ENCODE measurements around the gene CCDC106. TPM values are rescaled to one million over a fixed set of nuclear protein-coding genes. Genes with fewer than 3 reads are reported as not detected.
A peak's percentile ranks its signal among the peaks of the same experiment; 100 is the strongest.

Gene CCDC106
- total RNA-seq, 1 experiment from 2014 or later: 9.3 TPM

GRCh38 chr19:55686311-55687050, 38.5 kb downstream of the CCDC106 start:
- DNase-seq (ENCODE audit: low read depth): no peak
- in situ Hi-C loops (cut with HindIII; ENCODE audit: low pct_unique_long_range_greater_than_20kb, low sequenced_read_pairs): no loop called here

DNA sequence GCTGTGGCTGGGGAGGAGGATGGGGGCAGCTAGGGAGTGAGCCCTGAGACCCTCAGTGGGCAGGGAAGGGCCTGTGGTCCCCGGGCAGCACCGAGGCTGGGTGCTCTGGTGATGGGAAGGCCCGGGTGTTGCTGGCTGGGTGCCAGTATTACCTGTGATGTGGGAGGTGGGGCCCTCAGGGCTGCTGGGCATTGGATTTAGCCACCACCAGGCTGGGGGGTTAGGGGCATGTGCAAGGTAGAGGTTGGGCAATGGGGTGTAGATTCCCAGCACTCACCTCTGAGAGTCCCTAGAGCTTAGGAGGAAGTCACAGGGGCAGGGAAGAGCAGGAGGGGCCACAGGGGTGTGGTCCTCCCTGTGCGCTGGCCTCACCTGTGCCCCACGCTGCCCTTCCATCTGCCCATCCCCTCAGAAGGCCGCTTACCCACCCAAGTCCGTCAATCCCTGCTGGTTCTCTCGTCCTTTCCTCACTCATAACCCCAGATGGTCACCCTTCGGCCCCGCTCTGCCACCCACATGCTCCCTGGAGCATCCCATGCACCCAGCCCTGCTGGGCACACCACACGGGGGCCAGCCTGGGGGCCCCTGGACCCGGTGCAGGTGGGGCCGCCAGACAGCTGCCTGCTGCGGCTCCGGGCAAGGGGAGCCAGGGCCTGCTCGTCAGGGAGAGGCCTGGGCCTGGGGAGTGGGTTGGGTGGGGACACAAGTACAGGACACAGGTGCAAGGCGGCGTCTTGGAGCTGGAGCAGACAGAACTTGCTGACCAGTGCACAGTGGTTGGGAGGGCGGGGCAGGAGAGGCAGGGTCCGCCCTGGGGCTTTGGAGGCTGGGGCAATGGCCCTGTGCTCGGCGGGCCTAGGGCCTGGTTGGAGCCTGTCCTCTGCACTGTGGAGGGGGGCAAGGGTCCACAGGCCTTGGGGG, 39.5 kb downstream of the CCDC106 start:
- in situ Hi-C loops (cut with HindIII; ENCODE audit: low pct_unique_long_range_greater_than_20kb, low sequenced_read_pairs): no loop called here
- no peak for DNase-seq (ENCODE audit: low read depth)

DNA sequence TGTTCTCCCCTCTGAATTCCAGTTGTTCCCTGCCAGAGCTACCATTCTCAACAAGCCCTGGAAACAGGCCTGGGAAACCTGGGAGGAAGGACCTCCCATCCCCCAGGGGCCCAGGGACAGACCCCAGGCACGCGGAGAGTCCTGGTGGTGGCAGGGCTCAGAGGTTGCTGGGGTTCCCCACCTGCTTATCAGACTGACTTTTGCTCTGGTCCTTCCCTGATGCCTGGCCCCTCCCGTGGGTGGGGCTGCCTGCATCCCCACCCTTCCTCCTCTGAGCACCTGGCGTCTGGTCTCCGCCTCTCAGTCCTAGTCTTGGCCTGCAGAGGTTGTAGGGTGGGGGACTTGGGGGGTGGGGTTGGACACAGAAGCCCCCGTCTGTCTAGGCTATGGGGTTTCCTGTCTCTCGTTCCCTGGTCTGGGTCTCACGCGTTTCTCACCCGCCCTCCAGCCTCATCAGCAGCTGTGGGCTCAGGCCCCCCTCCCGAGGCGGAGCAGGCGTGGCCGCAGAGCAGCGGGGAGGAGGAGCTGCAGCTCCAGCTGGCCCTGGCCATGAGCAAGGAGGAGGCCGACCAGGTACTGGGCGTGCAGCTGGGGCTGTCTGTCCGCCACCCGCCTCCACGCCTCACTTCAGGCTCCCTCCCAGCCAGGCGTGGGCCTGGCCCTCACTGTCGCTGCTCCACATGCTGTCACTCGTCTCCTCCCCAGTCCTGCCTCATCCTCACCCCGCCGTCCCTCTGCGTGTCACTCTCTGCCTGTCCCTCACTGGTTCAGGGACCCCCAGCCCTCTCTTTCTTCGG, 40.6 kb downstream of the CCDC106 start:
- DNase-seq (ENCODE audit: low read depth): no peak
- in situ Hi-C loops (cut with HindIII; ENCODE audit: low pct_unique_long_range_greater_than_20kb, low sequenced_read_pairs): no loop called here

DNA sequence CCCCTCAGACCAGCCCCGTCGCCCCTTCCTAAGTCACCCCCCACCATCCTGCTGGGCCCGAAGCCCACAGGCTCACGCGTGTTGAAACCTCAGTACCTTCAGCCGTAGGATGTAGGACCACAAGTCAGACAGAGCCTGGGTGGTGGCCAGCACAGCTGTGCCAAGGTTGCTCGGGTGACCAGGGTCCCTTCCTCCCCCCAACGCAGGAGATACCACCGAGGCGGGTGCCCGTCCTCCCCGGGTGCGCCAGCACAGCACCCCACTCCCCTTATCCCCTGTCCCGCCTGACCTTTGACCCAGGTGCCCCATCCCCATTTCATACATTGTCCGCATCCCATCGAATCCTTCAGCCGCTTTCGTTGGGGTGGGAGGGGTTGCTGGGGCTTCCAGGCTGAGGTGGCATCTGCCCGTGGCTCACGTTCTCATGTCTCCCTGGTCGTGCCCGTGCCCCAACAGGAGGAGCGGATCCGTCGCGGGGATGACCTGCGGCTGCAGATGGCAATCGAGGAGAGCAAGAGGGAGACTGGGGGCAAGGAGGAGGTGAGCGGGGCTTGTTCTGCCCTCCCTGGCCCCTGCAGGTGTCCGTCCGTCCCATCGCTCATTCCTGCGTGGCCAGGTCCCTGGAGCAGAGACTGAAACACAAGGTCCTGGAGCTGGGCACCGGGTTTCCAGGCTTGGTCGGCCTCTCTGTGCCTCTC, 41.5 kb downstream of the CCDC106 start:
- no peak for DNase-seq (ENCODE audit: low read depth)
- in situ Hi-C loops (cut with HindIII; ENCODE audit: low pct_unique_long_range_greater_than_20kb, low sequenced_read_pairs): no loop called here

DNA sequence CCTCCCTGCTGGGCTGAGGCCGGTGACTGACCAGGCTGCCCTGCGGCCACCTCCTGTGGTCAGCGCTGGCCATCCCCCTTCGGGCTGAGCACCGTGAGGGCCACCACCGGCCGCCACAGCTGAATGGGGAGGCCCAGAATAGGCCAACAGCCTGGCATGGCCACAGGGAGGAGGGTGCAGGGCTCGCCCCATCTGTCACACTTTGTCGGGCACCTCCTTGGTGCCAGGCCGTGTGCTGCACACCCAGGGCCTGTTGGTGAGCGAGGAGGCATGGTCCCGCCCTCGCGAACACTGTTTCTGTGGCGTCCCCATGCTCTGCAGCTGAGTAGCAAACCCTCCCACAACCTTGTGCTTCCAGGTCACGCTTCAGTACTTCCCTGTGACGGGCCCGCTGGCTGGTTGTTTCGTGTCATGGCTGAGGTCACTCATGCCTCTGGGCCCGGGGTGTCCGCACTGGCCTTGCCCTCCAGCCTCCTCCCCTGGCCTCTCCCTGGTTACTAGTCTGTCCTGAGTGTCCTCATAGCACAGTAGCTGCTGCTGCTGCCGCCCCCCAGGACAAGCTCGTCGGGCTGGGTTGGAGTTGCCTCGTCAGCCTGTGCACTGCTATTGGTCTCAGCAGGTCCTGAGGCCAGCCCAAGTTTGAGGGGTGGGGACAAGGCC, 42.2 kb downstream of the CCDC106 start:
- DNase-seq (ENCODE audit: low read depth): peak; percentile 72
- in situ Hi-C loops (cut with HindIII; ENCODE audit: low pct_unique_long_range_greater_than_20kb, low sequenced_read_pairs): no loop called here

GRCh38 chr19:55690769-55691545, 42.9 kb downstream of the CCDC106 start:
- no peak for DNase-seq (ENCODE audit: low read depth)
- in situ Hi-C loops (cut with HindIII; ENCODE audit: low pct_unique_long_range_greater_than_20kb, low sequenced_read_pairs): no loop called here

DNA sequence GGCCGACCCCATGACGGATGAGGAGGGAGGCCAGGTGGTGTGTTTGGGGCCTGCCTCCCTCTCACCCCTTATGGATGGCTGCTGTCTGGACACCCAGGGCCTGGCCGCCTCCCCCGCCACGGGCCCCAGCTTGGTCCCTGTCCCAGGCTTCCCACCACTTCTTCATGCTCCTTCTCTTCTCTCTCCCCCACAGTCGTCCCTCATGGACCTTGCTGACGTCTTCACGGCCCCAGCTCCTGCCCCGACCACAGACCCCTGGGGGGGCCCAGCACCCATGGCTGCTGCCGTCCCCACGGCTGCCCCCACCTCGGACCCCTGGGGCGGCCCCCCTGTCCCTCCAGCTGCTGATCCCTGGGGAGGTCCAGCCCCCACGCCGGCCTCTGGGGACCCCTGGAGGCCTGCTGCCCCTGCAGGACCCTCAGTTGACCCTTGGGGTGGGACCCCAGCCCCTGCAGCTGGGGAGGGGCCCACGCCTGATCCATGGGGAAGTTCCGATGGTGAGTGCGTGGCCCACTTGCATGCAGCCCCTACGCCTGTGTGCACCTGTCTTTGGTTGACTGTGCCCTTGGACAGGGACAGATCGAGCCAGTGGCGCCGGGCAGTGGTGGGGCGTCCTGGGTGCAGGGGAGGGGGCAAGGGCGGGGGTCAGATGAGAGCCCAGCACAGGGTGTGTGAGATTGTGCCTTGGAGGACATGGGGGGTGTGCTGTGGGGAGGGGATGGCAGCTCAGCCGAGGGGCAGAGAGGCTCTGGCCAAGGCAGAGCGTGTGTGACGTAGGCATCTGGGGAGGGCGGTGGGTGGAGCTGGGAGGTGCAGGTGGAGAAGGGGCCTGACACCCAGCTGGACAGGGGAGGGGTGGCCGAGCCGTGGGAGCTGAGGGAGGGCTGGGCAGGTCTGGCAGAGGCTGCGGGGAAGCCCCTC, 43.8 kb downstream of the CCDC106 start:
- DNase-seq (ENCODE audit: low read depth): no peak
- in situ Hi-C loops (cut with HindIII; ENCODE audit: low pct_unique_long_range_greater_than_20kb, low sequenced_read_pairs): no loop called here

GRCh38 chr19:55692681-55693081, 44.7 kb downstream of the CCDC106 start:
- in situ Hi-C loops (cut with HindIII; ENCODE audit: low pct_unique_long_range_greater_than_20kb, low sequenced_read_pairs): no loop called here
- no peak for DNase-seq (ENCODE audit: low read depth)

DNA sequence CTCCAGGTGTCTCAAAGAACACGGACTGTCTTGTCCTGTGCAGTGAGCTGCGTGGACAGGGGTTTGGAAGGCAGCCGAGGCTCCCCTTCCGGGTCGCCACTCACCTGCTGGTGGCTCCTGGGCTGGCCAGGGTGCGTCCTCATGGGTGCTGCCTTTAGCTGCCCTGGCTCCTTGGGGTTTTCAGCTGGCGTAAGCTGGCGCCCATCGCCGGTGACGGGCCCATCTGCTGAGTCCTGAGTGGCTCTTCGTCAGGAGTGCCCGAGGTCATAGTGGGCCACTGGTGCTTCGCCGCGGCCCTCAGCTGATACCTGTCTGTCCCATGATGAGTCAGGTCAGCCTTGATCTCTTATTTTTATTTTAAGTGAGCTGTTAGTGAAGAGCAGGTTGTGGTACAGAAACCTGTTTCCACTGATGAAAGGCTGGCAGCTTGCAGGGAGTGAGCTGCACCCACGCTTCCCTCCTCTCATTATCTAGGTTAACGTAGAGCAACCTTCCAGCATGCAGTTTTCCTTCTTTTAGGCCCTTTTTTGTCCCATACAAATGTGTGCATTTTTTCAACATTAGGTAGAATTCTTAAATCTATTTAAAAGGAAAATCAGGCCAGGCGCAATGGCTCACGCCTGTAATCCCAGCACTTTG, 45.4 kb downstream of the CCDC106 start:
- DNase-seq (ENCODE audit: low read depth): no peak
- in situ Hi-C loops (cut with HindIII; ENCODE audit: low pct_unique_long_range_greater_than_20kb, low sequenced_read_pairs): no loop called here

DNA sequence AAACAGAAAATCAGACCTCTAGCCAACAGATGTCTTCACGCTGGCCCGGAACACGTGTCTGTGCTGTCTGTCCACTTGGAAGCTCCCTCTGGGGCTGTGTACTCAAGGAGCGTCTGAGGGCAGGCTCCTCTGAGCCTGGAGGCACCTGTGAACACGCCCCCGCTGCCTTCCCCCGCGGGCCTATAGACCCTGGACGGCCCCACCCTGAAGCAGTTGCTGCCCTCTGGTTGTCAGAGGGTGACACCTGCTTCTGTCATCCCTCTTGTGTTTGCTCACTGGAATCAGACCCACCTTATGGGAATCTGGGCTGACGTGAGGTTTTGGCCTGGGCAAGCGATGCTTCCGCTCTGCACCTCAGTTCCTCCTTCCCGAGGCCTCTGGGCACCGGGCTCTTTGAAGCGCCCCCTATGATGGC, 46.2 kb downstream of the CCDC106 start:
- in situ Hi-C loops (cut with HindIII; ENCODE audit: low pct_unique_long_range_greater_than_20kb, low sequenced_read_pairs): no loop called here
- no peak for DNase-seq (ENCODE audit: low read depth)

- no peak for DNase-seq (ENCODE audit: low read depth)
- in situ Hi-C loops (cut with HindIII; ENCODE audit: low pct_unique_long_range_greater_than_20kb, low sequenced_read_pairs): no loop called here
These were observed 46.9 kb downstream of the CCDC106 start for GRCh38 chr19:55694656-55695491.

DNA sequence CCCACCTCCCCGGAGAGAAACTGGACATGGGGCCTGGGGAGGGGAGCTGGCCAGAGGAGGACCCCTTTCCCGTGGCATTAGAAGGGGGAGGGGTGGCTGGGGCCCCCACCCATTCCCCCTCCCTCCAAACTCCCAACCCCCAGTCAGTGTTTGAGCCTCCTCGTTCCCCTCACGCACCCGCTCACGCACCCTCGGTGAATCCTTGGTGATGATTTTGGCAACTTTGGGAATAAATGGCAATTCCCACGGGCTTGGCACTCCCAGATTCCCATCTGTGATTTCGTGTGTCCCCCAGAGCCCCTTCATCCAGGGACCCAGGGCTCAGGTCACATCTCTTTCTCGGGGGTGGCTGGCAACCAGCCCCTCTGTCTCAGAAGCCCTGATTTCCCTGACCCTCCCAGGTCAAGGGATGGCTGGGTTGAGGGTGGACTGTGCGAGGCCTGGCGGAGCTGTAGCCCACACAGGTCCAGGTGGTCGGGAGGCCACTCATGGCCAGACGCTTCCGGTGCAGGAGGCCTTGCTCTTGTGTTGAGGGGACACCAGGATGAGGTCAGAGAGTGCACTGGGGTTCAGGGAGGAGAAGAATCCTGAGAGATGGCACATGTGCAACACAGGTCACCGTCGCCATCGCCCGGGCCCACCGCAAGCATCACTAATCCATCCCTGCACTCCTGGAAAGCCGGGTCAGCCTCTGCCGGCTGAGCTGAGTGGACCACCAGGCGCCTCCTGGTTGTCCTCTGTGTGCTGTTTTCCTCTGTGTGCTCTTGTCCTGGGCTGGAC, 47.7 kb downstream of the CCDC106 start:
- in situ Hi-C loops (cut with HindIII; ENCODE audit: low pct_unique_long_range_greater_than_20kb, low sequenced_read_pairs): no loop called here
- DNase-seq (ENCODE audit: low read depth): no peak

DNA sequence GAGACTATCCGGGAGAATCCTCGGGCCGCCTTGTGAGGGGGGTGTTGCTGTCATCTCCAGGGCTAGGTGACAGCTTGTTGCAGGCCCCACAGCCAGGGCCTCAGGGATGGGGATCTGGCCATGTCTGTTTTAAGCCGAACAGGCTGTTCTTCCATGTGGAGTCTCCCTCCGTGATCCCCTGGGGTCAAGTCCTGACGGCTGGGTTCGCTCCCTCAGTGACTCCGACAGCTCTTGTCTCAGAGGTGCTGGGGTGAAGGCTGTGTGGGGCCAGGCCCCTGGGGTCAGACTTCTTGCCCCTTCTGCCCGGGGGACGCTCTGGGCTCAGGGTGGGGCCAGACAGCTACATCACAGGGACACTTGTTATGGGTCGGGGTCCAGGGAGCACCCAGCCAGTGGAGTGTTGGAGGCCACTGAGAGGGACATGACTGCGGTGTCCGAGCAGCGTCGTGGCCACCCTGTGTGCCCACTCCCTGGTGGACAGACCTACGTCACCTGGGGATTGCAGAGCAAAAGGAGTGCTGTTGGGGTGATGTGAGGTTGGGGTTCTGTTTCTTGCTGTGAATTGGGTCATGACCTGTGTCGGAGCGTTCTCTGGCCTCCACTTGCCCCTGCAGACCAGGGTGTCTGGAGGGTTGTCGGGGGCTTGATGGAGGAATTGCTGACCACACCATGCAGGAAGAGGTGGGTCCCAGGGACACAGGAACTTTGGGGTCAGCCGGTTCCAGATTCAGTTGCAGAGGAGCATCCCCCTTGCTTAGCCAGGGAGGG, 48.5 kb downstream of the CCDC106 start:
- in situ Hi-C loops (cut with HindIII; ENCODE audit: low pct_unique_long_range_greater_than_20kb, low sequenced_read_pairs): no loop called here
- DNase-seq (ENCODE audit: low read depth): no peak

GRCh38 chr19:55697069-55697440, 49.0 kb downstream of the CCDC106 start:
- in situ Hi-C loops (cut with HindIII; ENCODE audit: low pct_unique_long_range_greater_than_20kb, low sequenced_read_pairs): no loop called here
- DNase-seq (ENCODE audit: low read depth): no peak

Measured in Caki2 (cell line).